ENCODE results near the gene FSD1L. TPM values are rescaled to one million over a fixed set of nuclear protein-coding genes. Genes with fewer than 3 reads are reported as not detected.

Gene FSD1L
- 0.81 and 2.0 TPM in 2 replicates for polyA plus RNA-seq (2011; rRNA removed)
- polyA minus RNA-seq (2011; rRNA and poly(A)+ RNA removed): 1.7 and 1.8 TPM in 2 replicates

- ChIA-PET POLR2A (interaction anchor here (0.6 kb wide), 2 partner anchors 10 to 670 kb away, joined by 6 to 10 read pairs; no protein-coding TSS in a partner anchor), CTCF (no interaction called here)
- DNase-seq (ENCODE audit: low read depth): peak; percentile 51
- peak; percentile 59 for TF ChIP-seq CTCF (IDR thresholded peaks at IDR 0.05; ENCODE audit: insufficient read depth, low read depth, low read length)
- Histone ChIP-seq H3K27me3 (ENCODE audit: control insufficient read depth, insufficient read depth, low read length) (no peaks in the 10 kb centered on the region), H3K36me3 (ENCODE audit: control insufficient read depth, insufficient read depth, low read length) (no peaks in the 10 kb centered on the region), H3K4me3 (ENCODE audit: low read depth, low read length) (peak within 1 kb of the TSS; percentile 71)
Observed at GRCh38 chr9:105447814-105448812, at the start of gene FSD1L. FSD1L (plus strand) TSS chr9:105448034; CDS start chr9:105448221, 187 bp downstream.

GRCh38 chr9:105399117-105399516 lies 48.7 kb upstream of the FSD1L start:
- no peak overlapping the region for H3K4me3 ChIP-seq (ENCODE audit: low read depth, low read length)
- H3K27me3 ChIP-seq (ENCODE audit: control insufficient read depth, insufficient read depth, low read length): no peaks in the 10 kb centered on the region
- no peak for TF ChIP-seq CTCF (IDR thresholded peaks at IDR 0.05; ENCODE audit: insufficient read depth, low read depth, low read length)
- no peak for DNase-seq (ENCODE audit: low read depth)
- ChIA-PET POLR2A (no interaction called here), CTCF (interaction anchor here (1.1 to 1.5 kb wide), 4 partner anchors 12 to 48 kb away, joined by 3 to 5 read pairs (median 3); no protein-coding TSS in a partner anchor)
- H3K36me3 ChIP-seq (ENCODE audit: control insufficient read depth, insufficient read depth, low read length): no peaks in the 10 kb centered on the region

GRCh38 chr9:105401651-105402050 lies 46.2 kb upstream of the FSD1L start:
- Histone ChIP-seq H3K4me3 (ENCODE audit: low read depth, low read length) (no peak overlapping the region), H3K27me3 (ENCODE audit: control insufficient read depth, insufficient read depth, low read length) (no peaks in the 10 kb centered on the region), H3K36me3 (ENCODE audit: control insufficient read depth, insufficient read depth, low read length) (no peaks in the 10 kb centered on the region)
- POLR2A ChIA-PET: no interaction called here
- no peak for TF ChIP-seq CTCF (IDR thresholded peaks at IDR 0.05; ENCODE audit: insufficient read depth, low read depth, low read length)
- DNase-seq (ENCODE audit: low read depth): no peak
- CTCF ChIA-PET: interaction anchor here (1.7 kb wide), 1 partner anchor 226 kb away, joined by 3 read pairs; no protein-coding TSS in a partner anchor

GRCh38 chr9:105403552-105404248 lies 44.1 kb upstream of the FSD1L start:
- CTCF ChIA-PET: interaction anchor here (2.0 to 4.5 kb wide), 2 partner anchors 11 to 244 kb away, joined by 7 to 21 read pairs; no protein-coding TSS in a partner anchor
- TF ChIP-seq CTCF (IDR thresholded peaks at IDR 0.05; ENCODE audit: insufficient read depth, low read depth, low read length): no peak
- no peak overlapping the region for H3K4me3 ChIP-seq (ENCODE audit: low read depth, low read length)
- no peaks in the 10 kb centered on the region for H3K36me3 ChIP-seq (ENCODE audit: control insufficient read depth, insufficient read depth, low read length)
- no peaks in the 10 kb centered on the region for H3K27me3 ChIP-seq (ENCODE audit: control insufficient read depth, insufficient read depth, low read length)
- POLR2A ChIA-PET: no interaction called here
- DNase-seq (ENCODE audit: low read depth): no peak

Data from BJ (cell line).